Endothelial cell of umbilical vein (primary cell): ENCODE data around the gene MYH10. TPM values are rescaled to one million over a fixed set of nuclear protein-coding genes. Genes with fewer than 3 reads are reported as not detected.

Source experiments
- BruUV-seq: library from RNA; stranded (reverse); fragments of 400-500 nt; replicated peaks from 2 replicates; lab custom pipeline; 2021; lab: Mats Ljungman, UMichigan
- CTCF ChIA-PET: fragments of 300-600, 350-600 bp; sonication (Branson Sonifier 250); formaldehyde crosslinking; loops from one replicate; lab custom pipeline; 2021; ENCODE audit warnings: antibody characterized with exemption, inconsistent platforms; lab: Charles Lee
- POLR2A ChIA-PET: fragments of 300-600, 350-600 bp; sonication (Branson Sonifier 250); formaldehyde crosslinking; loops from one replicate; lab custom pipeline; 2021; ENCODE audit warnings: antibody characterized with exemption, inconsistent platforms; lab: Charles Lee
- DNase-seq: peaks from one replicate; pipeline ENCODE4 v3.0.0-alpha.2; 2011; ENCODE audit warnings: low read depth, low spot score
- FAIRE-seq: peaks from 2 replicates; lab custom pipeline; 2011; peaks lifted over from hg19 to GRCh38; lab: Jason Lieb, UNC
- H2AFZ ChIP-seq: 2 replicates; pipeline ENCODE4 v1.6.0; 2012; ENCODE audit warnings: low read depth, low read length, control low read depth, inconsistent platforms
- H3K27ac ChIP-seq: 2 replicates; pipeline ENCODE4 v1.5.1; 2011; ENCODE audit warnings: low read depth, mild to moderate bottlenecking, control low read depth, low read length, moderate library complexity; ENCODE audit not compliant: insufficient read depth
- H3K27me3 ChIP-seq, 2 experiments: 2 replicates each; pipeline versions ENCODE4 v1.6.0 to v1.6.1; 2011; ENCODE audit warnings: low read length in 2 of 2, mixed read lengths in 1 of 2; ENCODE audit not compliant: control insufficient read depth in 2 of 2, insufficient read depth in 2 of 2
- H3K36me3 ChIP-seq, 2 experiments: 2 replicates in 1 of 2; 3 replicates in 1 of 2; pipeline ENCODE4 v1.5.1; 2011; ENCODE audit warnings: low read length in 2 of 2, mild to moderate bottlenecking in 1 of 2, moderate library complexity in 1 of 2; ENCODE audit not compliant: control insufficient read depth in 2 of 2, insufficient read depth in 2 of 2; ENCODE audit errors: extremely low read depth in 1 of 2
- H3K4me1 ChIP-seq: 3 replicates; pipeline ENCODE4 v1.5.1; 2011; ENCODE audit warnings: mild to moderate bottlenecking, low read length; ENCODE audit not compliant: control insufficient read depth, insufficient read depth; ENCODE audit errors: extremely low read depth
- H3K4me2 ChIP-seq: 2 replicates; pipeline ENCODE4 v1.6.1; 2011; ENCODE audit warnings: low read length, control low read depth, mixed read lengths; ENCODE audit not compliant: insufficient read depth
- H3K4me3 ChIP-seq, 3 experiments: fragments of 200-600 bp in 1 of 3; sonication (generic), shearing (Covaris generic) in 1 of 3; replicated peaks in 1 of 3; 2 replicates each; pipeline ENCODE4 v1.5.1; 2011 to 2016; ENCODE audit warnings: control low read depth in 3 of 3, low read length in 3 of 3, mild to moderate bottlenecking in 2 of 3, inconsistent platforms in 1 of 3, low read depth in 1 of 3, moderate library complexity in 1 of 3; ENCODE audit not compliant: insufficient read depth in 1 of 3
- H3K79me2 ChIP-seq: 2 replicates; pipeline ENCODE4 v1.6.0; 2012; ENCODE audit warnings: low read length, inconsistent platforms; ENCODE audit not compliant: control insufficient read depth, insufficient read depth
- H3K9ac ChIP-seq: replicated peaks from 2 replicates; pipeline ENCODE3; 2011; ENCODE audit warnings: low read length, control low read depth; ENCODE audit not compliant: insufficient read depth; ENCODE audit errors: extremely low read depth
- H3K9me1 ChIP-seq: replicated peaks from 3 replicates; pipeline ENCODE4 v1.6.0; 2011; ENCODE audit warnings: mild to moderate bottlenecking, low read length; ENCODE audit not compliant: control insufficient read depth, insufficient read depth; ENCODE audit errors: extremely low read depth
- H3K9me3 ChIP-seq: replicated peaks from 2 replicates; pipeline ENCODE4 v1.5.1; 2012; ENCODE audit warnings: low read length, inconsistent platforms; ENCODE audit not compliant: control insufficient read depth, insufficient read depth
- H4K20me1 ChIP-seq: replicated peaks from 2 replicates; pipeline ENCODE3; 2011; ENCODE audit warnings: mild to moderate bottlenecking, low read length; ENCODE audit not compliant: control insufficient read depth, insufficient read depth; ENCODE audit errors: extremely low read depth
- CTCF ChIP-seq, 2 donors: IDR thresholded peaks; 1 replicate in 1 of 2; 2 replicates in 1 of 2; pipeline ENCODE4 v1.5.1; 2011; ENCODE audit warnings: low read length in 2 of 2, mild to moderate bottlenecking in 2 of 2, moderate library complexity in 2 of 2, control low read depth in 1 of 2, inconsistent platforms in 1 of 2, low read depth in 1 of 2; ENCODE audit not compliant: insufficient read depth in 1 of 2; ENCODE audit errors: extremely low read depth in 1 of 2
- EZH2 ChIP-seq: IDR thresholded peaks from 2 replicates; pipeline ENCODE4 v1.6.1; 2012; ENCODE audit warnings: borderline replicate concordance, low read depth, mild to moderate bottlenecking, moderate library complexity, low read length, inconsistent platforms; ENCODE audit not compliant: severe bottlenecking
- FOS ChIP-seq: IDR thresholded peaks from 2 replicates; pipeline ENCODE4 v1.6.1; 2011; ENCODE audit warnings: mild to moderate bottlenecking, low read length, moderate library complexity, borderline replicate concordance; ENCODE audit not compliant: insufficient read depth
- GATA2 ChIP-seq: IDR thresholded peaks from 2 replicates; pipeline ENCODE4 v1.7.0; 2011; ENCODE audit warnings: low read depth, mild to moderate bottlenecking, moderate library complexity, mixed read lengths, low read length; ENCODE audit not compliant: insufficient read length, insufficient read depth
- JUN ChIP-seq: IDR thresholded peaks from 2 replicates; pipeline ENCODE4 v1.6.1; 2011; ENCODE audit warnings: borderline replicate concordance, low read depth; ENCODE audit not compliant: insufficient read length, insufficient read depth
- MAX ChIP-seq: IDR thresholded peaks from 2 replicates; pipeline ENCODE4 v1.6.1; 2011; ENCODE audit not compliant: insufficient read depth, insufficient read length
- MYC ChIP-seq: IDR thresholded peaks from one replicate; pipeline ENCODE4 v1.6.1; 2011; ENCODE audit warnings: mild to moderate bottlenecking, low read depth, low read length
- POLR2A ChIP-seq: IDR thresholded peaks from 2 replicates; pipeline ENCODE4 v1.6.1; 2012; ENCODE audit warnings: low read depth, mild to moderate bottlenecking, control low read depth, low read length
- POLR2AphosphoS5 ChIP-seq: IDR thresholded peaks from 2 replicates; pipeline ENCODE4 v1.6.1; 2012; ENCODE audit warnings: low read depth, mild to moderate bottlenecking, control low read depth, low read length, moderate library complexity; ENCODE audit not compliant: insufficient read depth
- dilution Hi-C: fragments of 300-500 bp; cut with MboI; formaldehyde crosslinking; loops from one replicate; pipeline ENCODE4 v1.15.0; 2019; ENCODE audit warnings: low sequenced_read_pairs; ENCODE audit not compliant: extremely low pct_ligation_motif_present
- intact Hi-C: fragments of 100-400 bp; cut with micrococcal nuclease; formaldehyde crosslinking; loops from one replicate; pipeline ENCODE4 v1.10.0; 2022
- polyA plus RNA-seq, 4 experiments: library from polyadenylated mRNA; depleted of rRNA in 3 of 4; stranded (reverse) in 3 of 4; unstranded in 1 of 4; fragments of >200 nt; gene quantifications; 2 replicates each; pipeline versions ENCODE4 v1.2.1 to v1.2.3, GENCODE V29; 2011 to 2012; ENCODE audit warnings: missing spikeins in 1 of 4
- total RNA-seq: library from RNA; stranded (reverse); gene quantifications from 2 replicates; pipeline ENCODE4 v1.2.3, GENCODE V29; 2021

The MYH10 gene
- total and polyA plus RNA-seq, 2 donors (not counting 3 experiments of a cell fraction or from before 2014, with no cell fraction given) = 73.4 to 232 TPM

DNA sequence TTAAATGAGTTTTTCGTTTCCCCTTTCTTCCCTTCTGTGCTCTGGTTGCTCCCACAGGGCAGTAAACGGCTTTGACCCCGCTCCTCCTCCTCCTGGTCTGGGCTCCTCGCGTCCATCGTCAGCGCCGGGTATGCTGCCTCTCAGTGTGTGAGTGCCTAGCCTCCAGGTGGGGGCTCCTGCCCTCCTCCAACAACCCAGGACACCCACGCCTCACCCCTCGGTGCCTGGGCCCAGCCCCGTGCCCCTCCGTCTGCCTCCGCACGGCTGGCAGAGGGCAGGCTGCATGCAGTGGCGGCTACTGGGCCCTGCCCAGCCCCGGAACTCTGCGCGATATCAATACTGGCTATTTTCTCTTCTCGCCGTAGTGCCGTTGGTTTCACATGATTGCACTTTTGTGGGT, 163.7 kb downstream of the MYH10 start:
- no peaks in the 10 kb centered on the region for H3K9me1 ChIP-seq
- no peak for DNase-seq
- ChIA-PET POLR2A (no interaction called here), CTCF (no interaction called here)
- no peak overlapping the region for H3K4me2 ChIP-seq
- H3K79me2 ChIP-seq = peaks cover 32% of the 10 kb centered on the region
- no peaks in the 10 kb centered on the region for H3K27me3 ChIP-seq
- peaks cover 11 to 39% of the 10 kb centered on the region in 2 experiments for H3K36me3 ChIP-seq
- no peak overlapping the region for H3K27ac ChIP-seq
- no peak for TF ChIP-seq CTCF (IDR thresholded peaks at IDR 0.05; ENCODE audit: extremely low read depth in 1 of 2, insufficient read depth in 1 of 2, low read depth in 1 of 2, low read length in 2 of 2)
- no peak for TF ChIP-seq JUN
- no peak for TF ChIP-seq EZH2
- TF ChIP-seq POLR2AphosphoS5 = no peak
- TF ChIP-seq GATA2 = no peak
- no peak for TF ChIP-seq FOS
- TF ChIP-seq MAX = no peak
- no peak for TF ChIP-seq MYC
- TF ChIP-seq POLR2A = no peak
- no peaks in the 10 kb centered on the region for H3K9me3 ChIP-seq
- FAIRE-seq = no peak
- intact Hi-C loops (no loop called here), dilution Hi-C loops (no loop called here)
- H4K20me1 ChIP-seq = no peaks in the 10 kb centered on the region
- no peaks in the 10 kb centered on the region for H3K4me1 ChIP-seq
- no peak overlapping the region for H3K9ac ChIP-seq
- no peak overlapping the region for H2AFZ ChIP-seq
- no TSS peak for BruUV-seq
- no peak overlapping the region for H3K4me3 ChIP-seq
